Brain microvascular endothelial cell (primary cell): ENCODE measurements around the gene IL15.
A peak's percentile ranks its signal among the peaks of the same experiment; 100 is the strongest.

Source experiments
- DNase-seq: peaks from one replicate; pipeline ENCODE4 v3.0.0-alpha.2; 2020
- H3K27ac ChIP-seq: fragments of 250-450 bp; sonication (Bioruptor Pico); 2 replicates; pipeline ENCODE4 v1.5.1; 2020; ENCODE audit warnings: mild to moderate bottlenecking, moderate library complexity
- H3K27me3 ChIP-seq: fragments of 250-450 bp; sonication (Bioruptor Pico); replicated peaks from 2 replicates; pipeline ENCODE4 v1.5.1; 2020; ENCODE audit warnings: mild to moderate bottlenecking
- H3K36me3 ChIP-seq: fragments of 250-450 bp; sonication (Bioruptor Pico); replicated peaks from 2 replicates; pipeline ENCODE4 v1.5.1; 2020; ENCODE audit warnings: mild to moderate bottlenecking
- H3K4me3 ChIP-seq: 2 replicates; pipeline ENCODE4 v1.5.1; 2011; ENCODE audit warnings: low read depth, mild to moderate bottlenecking, control low read depth, low read length, moderate library complexity
- in situ Hi-C: cut with HindIII; loops from 2 replicates; pipeline ENCODE4 v1.10.0; 2017; ENCODE audit warnings: low sequenced_read_pairs, low pct_ligation_motif_present
- TF ChIP-seq, protein P1 (sequence below): IDR thresholded peaks from 2 replicates; pipeline ENCODE4 v1.5.1; 2011; ENCODE audit warnings: low read depth, mild to moderate bottlenecking, moderate library complexity, low read length, control low read depth, inconsistent platforms; ENCODE audit errors: missing control alignments

Gene IL15

DNA sequence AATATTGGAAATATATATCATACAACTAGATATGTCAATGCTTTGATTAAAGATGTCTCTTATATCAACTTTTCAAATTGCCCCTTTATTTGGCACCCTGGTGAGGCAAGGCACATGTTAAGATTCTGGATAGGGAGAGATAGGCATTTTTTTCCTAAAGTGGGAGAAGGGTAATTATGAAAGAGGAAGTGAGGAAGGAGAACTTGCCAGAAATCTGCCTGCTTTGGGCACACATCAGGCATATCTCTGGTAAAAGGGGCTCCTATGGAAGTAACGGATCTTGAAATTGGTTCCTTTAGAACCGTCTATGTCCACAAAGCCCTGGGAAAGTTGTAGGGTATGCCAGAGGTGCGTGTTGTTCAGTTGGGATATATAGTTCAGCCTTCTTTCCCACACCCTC lies 5.7 kb downstream of the IL15 start:
- no peaks in the 10 kb centered on the region for H3K36me3 ChIP-seq
- H3K4me3 ChIP-seq, result no peak overlapping the region
- no peak overlapping the region for H3K27ac ChIP-seq
- DNase-seq, result no peak
- no peaks in the 10 kb centered on the region for H3K27me3 ChIP-seq
- TF ChIP-seq, protein P1, sequence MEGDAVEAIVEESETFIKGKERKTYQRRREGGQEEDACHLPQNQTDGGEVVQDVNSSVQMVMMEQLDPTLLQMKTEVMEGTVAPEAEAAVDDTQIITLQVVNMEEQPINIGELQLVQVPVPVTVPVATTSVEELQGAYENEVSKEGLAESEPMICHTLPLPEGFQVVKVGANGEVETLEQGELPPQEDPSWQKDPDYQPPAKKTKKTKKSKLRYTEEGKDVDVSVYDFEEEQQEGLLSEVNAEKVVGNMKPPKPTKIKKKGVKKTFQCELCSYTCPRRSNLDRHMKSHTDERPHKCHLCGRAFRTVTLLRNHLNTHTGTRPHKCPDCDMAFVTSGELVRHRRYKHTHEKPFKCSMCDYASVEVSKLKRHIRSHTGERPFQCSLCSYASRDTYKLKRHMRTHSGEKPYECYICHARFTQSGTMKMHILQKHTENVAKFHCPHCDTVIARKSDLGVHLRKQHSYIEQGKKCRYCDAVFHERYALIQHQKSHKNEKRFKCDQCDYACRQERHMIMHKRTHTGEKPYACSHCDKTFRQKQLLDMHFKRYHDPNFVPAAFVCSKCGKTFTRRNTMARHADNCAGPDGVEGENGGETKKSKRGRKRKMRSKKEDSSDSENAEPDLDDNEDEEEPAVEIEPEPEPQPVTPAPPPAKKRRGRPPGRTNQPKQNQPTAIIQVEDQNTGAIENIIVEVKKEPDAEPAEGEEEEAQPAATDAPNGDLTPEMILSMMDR, result no peak
- in situ Hi-C loops, result no loop called here

DNA sequence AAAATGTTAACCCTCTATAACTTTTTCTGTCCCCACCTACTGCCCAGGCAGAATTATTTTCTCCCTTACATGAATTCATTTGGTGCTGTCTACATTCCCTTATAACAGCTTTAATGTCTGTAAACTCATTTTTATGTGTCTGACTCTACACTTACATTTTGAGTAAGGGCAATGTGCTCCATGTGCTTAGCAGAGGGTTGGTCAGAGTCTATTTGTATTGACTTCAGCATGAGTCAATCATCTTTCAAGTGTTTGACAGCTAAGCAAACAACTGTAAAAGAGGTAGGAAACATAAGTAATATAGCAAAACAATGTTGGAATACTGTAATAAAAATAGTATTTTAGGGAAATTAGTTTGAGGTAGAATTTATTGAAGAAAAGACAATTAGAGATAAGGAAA lies 6.3 kb downstream of the IL15 start:
- no peaks in the 10 kb centered on the region for H3K27me3 ChIP-seq
- H3K4me3 ChIP-seq, result no peak overlapping the region
- H3K36me3 ChIP-seq, result no peaks in the 10 kb centered on the region
- TF ChIP-seq, protein P1, result no peak
- in situ Hi-C loops, result no loop called here
- H3K27ac ChIP-seq, result no peak overlapping the region
- DNase-seq, result no peak

DNA sequence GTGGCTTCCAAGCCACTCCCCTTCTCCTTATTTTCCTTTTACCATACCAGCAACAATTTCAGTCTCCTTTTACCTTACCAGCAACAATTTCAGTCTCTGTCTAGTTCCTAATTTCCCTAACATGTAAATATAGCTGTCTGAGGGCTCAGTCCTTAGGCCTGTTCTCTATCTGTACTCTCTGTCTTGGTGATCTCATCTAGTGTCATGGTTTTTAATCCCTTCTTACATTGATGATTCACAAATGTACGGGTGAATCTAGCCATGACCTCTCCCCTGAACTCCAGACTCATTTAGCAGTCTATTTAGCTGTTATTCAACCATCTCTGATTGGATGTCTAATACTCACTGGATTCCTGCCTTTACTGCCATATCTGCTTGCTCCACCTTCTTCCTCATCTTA lies 7.2 kb downstream of the IL15 start:
- H3K36me3 ChIP-seq, result no peaks in the 10 kb centered on the region
- no peak overlapping the region for H3K4me3 ChIP-seq
- peak; percentile 69 for DNase-seq
- TF ChIP-seq, protein P1, result no peak
- in situ Hi-C loops, result no loop called here
- peak overlapping the region; percentile 81 for H3K27ac ChIP-seq
- no peaks in the 10 kb centered on the region for H3K27me3 ChIP-seq

DNA sequence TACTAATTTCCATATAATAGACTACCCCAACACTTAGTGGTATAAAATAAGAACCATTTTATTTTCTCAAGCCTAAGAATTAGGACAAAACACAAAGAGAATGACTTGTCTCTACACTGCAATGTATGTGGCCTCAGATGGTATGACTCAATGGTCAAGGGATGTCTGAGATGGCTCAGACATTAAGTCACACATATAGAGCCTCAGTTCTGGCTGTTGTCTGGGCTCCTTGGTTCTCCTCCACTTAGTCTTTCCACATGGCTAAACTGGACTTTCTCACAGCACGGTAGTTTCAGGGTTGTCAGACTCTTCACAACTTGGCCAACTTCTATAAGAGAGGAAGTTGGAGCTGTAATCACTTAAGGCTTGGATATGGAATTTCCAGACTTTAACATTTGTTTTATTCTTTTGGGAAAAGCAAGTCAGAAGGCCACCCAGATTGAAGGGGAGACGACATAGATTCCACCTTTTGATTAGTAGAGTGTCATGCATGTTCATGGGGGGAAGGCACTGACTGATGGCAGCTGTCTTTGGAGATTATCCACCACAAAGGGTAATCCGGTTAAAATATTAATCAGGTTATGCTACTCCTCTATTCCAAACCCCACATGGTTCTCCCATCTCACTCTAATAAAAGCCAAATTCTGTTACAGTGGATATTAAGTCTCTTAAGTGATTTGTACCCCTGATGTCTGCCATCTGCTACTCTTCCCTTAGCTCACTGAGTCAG lies 9.4 kb downstream of the IL15 start:
- TF ChIP-seq, protein P1, result no peak
- in situ Hi-C loops, result no loop called here
- Histone ChIP-seq H3K36me3 (no peaks in the 10 kb centered on the region), H3K4me3 (no peak overlapping the region), H3K27me3 (no peaks in the 10 kb centered on the region), H3K27ac (peak overlapping the region; percentile 83)
- DNase-seq, result peak; percentile 92

GRCh38 chr4:141646969-141647368 lies 10.6 kb downstream of the IL15 start:
- Histone ChIP-seq H3K4me3 (no peak overlapping the region), H3K27me3 (no peaks in the 10 kb centered on the region), H3K27ac (peak overlapping the region; percentile 83), H3K36me3 (no peaks in the 10 kb centered on the region)
- in situ Hi-C loops, result no loop called here
- TF ChIP-seq, protein P1, result no peak
- peak; percentile 63 for DNase-seq

GRCh38 chr4:141647966-141648365 lies 11.6 kb downstream of the IL15 start:
- no peak for DNase-seq
- no peaks in the 10 kb centered on the region for H3K27me3 ChIP-seq
- no peaks in the 10 kb centered on the region for H3K36me3 ChIP-seq
- TF ChIP-seq, protein P1, result no peak
- no peak overlapping the region for H3K4me3 ChIP-seq
- peak overlapping the region; percentile 24 for H3K27ac ChIP-seq
- in situ Hi-C loops, result no loop called here
